Skin of body (tissue), 2 donors: ENCODE results near the gene GRM8. TPM values are rescaled to one million over a fixed set of nuclear protein-coding genes. Genes with fewer than 3 reads are reported as not detected.

ENCODE experiments used
- DNase-seq: peaks from one replicate; lab custom pipeline; 2025; lab: John Stamatoyannopoulos, UW
- total RNA-seq: library from RNA; depleted of rRNA; stranded (reverse); fragments of >200 nt; gene quantifications from one replicate; pipeline ENCODE4 v1.2.3, GENCODE V29; 2014

Gene GRM8
- total RNA-seq, 1 donor from 2014 or later, result 1.9 TPM

DNA sequence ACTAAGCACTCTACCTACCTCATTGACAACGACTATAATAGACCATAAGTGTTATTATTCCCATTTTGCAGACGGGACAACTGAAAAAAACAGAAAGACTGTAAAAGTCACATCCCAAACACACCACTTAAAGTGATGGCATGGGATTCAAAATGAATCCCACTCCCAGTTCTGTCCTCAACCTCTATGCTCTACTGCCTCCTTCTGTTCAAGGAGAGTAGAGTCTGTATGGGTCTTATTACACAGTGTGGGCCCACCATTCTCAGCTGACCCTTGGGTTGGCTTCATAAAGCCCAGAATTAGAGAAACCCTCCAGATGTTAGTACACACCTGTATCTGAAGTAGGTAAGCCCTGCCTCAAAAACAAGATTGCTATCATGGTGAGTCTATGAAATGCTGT lies 102.2 kb downstream of the GRM8 start:
- DNase-seq, result no peak

DNA sequence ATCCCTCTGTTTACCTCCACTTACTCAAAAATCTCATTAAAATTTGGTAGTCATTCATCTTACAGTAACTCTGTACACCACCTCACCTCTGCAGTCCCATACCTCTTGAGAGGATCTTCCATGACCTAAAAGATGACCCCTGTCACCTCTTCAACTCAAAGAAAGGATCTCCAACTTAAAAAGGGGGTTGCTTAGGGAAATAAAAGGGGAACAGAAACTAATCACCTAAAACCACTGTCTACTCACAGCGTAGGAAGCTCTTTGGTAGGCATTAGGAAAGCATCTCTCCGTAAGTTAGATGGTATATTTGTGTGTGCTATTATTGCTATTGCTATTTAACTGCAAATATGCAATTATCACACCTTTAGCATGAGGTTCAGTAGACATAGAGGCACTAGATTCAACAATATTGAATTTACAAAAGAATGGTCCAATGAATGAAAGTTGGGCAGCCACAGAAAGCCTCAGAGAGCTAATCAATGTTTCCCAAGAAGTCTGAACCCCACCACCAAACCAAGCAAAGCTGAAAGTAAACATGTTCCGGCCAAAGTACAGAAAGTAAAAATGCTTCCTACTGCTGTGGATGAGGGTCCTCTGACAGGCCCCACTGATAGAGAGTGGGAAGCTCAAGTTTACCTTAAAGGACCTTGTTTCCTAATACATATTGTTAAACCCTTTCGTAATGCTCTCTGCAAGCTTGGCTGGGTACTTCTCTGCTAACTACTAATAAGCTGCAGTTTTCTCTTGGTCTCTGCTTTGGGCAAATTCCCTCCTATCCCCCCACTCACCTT lies 105.8 kb downstream of the GRM8 start:
- no peak for DNase-seq

DNA sequence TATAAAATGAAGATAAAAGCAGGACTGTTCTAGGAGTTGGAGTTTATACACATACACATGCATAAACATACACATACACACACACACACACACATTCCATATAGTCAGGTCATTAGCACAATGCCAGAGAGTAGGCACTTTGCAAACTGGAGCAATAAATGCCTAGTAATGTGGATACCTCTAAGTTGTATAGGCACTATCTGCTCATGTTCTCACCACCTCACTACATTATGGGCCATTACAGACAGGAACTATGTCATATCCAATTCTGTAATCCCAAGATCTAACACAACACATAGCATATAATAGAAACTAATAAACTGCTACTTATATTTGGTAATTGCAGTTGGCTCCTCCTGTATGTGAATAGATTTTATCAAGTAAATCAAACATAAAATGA lies 115.6 kb downstream of the GRM8 start:
- DNase-seq, result no peak

DNA sequence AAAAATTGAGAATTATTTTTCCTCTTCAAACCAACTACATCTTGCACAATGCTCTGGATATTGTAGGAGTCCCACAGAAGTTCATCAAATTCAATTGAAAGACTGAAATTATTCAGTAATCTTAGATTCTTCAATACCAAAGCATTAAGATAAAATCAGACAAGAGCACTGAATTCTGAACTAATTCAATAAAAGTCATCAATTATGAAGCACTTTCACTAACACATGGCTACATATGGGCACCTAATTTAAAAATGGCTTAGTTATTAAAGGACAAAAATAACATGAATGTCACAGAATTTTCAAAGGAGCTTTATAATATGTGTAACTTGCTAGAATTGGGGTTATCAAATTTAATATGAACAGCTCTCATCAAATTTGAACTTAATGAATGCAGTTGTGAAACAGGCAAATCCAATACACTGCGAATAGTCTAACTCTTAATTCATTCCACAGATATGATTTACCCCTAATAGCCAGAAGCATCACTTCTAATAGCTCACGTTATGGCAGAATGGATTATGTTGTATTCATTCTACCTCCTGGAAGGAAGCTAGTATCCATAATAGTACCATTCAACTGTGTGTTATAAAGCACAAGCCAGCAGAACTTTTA lies 116.8 kb downstream of the GRM8 start:
- no peak for DNase-seq

DNA sequence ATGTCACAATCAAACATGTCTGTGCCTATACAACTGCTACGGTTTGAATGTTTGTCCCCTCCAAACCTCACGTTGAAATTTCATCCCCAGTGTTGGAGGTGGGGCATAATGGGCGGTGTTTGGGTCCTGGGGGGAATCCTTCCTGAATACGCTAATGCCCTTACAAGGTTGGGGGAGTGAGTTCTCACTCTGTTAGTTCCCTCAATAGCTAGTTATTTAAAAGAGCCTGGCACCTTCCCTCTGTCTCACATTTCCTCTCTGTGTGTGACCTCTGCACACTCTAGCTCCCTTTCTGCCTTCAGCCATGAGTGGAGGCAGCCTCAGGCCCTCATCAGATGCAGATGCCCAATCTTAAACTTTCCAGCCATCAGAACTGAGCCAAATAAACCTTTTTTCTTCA lies 129.5 kb downstream of the GRM8 start:
- no peak for DNase-seq

DNA sequence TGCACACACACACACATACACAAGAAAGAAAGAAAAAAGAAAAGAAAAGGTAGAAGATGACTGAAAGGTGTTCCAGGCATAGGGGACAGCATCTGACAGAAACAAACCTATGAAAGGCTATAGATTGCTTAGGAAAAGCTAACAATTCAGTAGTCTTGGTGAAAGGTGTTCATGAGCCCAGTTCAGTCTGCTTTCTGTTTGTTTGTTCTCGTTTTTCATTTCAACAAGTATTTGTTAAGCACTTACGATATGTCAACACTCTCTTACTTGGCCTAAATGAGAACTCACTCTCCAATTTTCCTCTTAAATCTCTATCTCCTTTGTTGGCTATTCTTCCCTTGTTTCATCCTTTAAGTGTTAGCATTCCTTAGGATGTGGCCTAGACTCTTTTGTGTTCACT lies 133.2 kb downstream of the GRM8 start:
- DNase-seq, result no peak

DNA sequence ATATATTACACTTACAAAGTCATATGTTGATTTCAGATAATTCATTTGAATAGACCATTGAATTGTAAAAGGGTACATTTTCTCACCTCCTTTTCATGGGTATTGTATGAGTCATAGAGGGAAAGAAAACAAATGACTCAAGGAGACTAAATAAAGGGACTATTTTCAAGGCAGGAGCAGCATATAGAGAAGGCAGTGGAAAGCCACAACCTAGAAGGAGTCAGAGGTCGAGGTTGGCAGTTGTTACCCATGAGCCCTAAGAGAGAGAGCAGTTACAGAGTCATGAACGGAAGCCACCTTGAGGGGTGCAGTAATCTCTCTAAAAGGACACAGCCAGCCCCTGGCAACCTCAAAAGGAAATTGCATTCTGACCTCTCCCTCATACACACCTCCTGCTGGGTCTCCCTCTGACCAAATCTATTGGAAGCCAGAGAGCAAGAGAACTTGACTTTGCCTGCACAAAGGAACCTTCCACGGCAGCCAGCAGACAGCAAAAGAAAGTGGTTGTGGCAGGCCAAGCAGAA lies 137.9 kb downstream of the GRM8 start:
- DNase-seq, result no peak

DNA sequence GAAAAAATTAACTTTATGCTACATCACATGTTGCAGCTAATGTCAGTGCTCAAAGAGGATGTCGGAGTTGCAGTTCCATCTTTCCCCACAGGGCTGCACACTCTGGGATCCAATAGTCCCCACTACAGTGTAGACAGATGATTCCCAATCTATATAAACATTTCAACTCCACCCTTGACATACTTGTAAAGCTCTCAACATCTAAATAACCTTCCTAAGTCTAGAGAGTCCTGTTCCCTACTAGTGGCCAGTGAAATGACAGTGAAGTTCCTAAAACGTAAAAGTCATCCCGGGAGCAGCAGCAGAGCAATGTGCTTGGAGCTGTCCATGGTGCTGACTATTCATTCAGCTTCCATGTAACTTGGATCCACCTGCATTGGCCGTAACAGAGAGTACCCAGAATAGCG lies 145.1 kb downstream of the GRM8 start:
- no peak for DNase-seq

DNA sequence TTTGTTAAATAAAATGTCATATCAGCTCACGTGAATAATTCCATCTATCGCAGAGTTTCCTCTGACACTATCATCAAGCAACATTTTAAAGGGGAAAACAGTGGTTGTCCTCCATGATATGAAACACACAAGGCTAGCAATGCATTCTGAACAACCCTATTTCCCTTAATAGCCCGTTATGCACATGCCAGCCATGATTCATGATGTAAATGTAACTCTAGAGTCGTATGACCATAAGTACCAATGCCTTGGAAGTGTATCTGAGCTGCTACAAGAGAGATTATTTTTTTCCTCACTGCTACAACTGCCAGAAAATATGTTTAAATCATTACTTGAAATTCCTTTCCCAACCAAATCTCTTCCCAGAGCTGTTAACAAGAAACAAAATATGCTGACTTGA lies 159.4 kb downstream of the GRM8 start:
- DNase-seq, result no peak

DNA sequence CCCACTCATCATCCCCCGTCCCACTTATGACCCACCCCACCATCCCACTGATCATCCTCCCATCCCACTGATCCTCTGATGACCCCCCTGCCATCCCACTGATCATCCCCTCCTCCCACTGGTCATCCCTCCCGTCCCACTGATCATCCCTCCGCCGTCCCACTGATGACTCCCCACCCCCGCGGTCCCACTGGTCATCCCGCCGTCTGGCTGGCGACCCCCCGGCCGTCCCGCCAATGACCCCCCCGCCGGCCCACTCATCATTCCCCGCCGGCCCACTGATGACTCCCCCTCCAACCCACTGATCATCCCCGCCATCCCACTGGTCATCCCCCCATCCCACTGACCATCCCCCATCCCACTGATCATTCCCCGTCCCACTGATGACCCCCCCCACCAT lies 161.1 kb downstream of the GRM8 start:
- no peak for DNase-seq

DNA sequence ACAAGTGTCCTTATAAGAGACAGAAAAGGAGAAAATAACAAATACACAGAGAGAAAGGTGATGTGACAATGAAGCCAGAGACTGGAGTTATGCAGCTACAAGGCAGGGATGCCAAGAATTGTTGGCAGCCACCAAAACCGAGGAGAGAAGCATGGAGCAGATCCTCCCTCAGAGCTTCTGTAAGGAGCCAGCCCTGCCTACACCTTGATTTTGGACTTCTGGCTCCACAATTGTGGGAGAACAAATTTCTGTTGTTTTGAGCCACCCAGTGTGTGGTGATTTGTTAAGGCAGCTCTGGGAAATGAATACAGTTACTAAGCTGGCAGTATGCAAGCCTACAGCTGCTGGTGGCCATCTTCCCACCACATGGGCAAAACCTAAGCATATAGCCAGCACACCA lies 163.6 kb downstream of the GRM8 start:
- no peak for DNase-seq

DNA sequence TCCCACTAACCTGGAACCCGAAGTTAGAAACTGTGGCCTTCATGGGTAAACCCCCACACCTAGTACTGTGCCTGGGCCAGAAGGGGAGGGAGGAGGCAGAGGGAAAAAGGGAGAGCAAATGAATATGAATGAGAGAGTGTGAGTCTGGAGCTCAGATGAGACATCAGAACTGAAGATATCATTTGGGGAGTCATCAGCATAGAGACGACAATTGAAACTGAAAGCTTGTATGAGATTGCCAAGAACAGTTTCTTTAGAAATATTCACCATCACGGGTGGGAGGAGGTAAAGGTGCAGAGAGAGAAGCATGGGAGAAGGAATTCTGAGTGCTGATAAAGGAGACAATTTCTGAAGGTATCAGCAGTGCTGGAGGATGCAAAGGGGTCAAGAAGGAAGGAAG lies 171.2 kb downstream of the GRM8 start:
- no peak for DNase-seq

DNA sequence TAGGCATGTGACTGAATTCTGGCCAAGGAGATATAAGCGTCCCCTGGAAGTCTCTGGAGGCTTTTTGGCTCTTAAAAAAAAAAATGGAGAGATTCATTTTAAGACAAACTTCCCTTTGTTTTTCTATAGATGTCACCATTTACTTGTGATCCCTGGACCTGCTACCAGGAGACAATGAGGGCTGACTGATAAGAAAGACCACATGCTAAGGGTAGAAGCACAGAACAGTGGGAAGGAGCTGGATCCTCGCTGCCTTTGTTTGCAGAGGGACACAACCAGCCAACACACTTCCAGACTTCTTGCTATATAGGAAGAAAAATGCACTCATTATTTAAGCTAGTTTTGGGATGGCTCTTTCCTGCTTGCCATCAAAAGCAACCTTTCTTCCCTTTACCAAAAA lies 172.2 kb downstream of the GRM8 start:
- DNase-seq, result no peak

DNA sequence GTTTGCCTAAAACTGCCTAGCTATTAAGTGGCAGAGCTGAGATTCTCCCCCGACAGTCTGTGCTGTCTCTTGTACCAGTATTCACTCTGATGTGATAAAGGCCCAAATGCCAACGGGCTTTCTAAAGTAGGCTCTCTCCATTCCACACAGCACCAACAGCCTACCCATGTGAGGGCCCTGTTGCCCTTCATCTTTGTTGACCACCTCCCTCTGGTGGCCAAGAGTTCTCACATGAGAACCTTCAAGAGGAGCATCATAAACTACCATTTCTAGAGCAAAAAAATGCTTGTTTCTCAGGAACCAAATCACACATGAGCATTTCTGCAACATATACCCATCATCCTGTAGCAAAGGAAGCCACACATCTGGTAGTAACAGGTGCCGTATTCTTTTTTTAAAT lies 185.8 kb downstream of the GRM8 start:
- DNase-seq, result no peak

DNA sequence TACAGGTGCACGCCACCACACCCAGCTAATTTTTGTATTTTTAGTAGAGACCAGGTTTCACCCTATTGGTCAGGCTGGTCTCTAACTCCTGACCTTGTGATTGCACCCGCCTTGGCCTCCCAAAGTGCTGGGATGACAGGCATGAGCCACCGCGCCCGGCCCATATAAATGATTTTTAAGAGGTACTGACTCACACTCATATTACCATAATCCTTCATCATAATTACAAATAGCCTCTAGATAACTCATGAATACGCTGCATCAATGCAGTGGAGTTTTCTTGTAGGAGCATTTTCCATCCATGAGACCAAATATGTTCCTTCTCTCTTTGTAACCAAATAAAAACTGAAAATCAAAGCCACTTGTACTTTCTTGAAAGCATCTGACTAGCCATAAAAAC lies 193.3 kb downstream of the GRM8 start:
- DNase-seq, result no peak

DNA sequence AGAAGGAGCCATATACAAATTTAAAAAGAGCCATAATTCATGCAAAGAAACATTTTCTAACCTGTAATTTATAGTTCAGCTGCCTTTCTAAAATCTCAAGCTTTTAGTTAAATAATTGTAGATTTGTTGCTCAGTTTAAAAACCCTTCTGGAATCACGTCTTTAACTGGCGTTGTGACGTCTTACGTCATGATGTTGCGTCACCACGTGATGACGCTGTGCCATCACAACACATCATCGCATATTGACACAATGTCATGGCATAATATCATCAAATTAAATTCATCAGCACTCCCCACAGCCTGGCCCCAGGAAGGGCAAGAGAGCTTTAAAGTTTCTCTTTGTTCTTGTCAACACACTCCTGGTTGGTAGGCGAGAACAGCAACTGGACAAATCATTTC lies 194.8 kb downstream of the GRM8 start:
- no peak for DNase-seq

DNA sequence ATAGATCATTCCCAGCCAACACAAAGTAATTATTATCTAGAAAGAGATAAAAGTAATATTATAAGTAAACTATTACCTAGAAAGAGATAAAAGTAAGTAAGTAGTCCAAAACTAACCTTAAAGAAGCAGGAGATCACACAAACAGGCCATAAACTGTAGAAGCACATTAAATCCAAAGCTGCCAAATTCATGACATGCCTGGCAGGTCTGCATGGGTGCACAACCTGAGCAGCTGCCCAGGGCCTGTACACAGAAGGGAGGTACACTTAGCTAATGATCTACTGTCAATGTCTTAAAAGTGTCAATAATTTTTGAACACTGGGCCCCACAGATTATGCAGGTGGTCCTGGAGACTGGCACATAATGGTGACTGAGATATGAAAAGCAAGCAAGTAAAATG lies 196.5 kb downstream of the GRM8 start:
- no peak for DNase-seq

DNA sequence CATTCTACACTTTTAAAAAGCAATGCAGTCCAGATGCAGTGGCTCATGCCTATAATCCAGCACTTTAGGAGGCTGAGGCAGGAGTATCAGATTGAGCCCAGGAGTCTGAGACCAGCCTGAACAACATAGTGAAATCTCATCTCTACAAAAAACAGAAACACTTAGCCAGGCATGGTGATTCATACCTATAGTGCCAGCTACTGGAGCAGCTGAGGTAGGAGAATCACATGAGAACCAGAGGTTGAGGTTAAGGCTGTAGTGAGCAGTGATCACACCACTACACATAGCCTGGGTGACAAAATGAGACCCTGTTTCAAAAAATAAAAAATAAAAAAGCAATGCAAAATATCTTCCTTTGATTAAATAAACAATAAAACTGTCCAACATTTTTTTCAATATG lies 205.2 kb downstream of the GRM8 start:
- DNase-seq, result no peak

DNA sequence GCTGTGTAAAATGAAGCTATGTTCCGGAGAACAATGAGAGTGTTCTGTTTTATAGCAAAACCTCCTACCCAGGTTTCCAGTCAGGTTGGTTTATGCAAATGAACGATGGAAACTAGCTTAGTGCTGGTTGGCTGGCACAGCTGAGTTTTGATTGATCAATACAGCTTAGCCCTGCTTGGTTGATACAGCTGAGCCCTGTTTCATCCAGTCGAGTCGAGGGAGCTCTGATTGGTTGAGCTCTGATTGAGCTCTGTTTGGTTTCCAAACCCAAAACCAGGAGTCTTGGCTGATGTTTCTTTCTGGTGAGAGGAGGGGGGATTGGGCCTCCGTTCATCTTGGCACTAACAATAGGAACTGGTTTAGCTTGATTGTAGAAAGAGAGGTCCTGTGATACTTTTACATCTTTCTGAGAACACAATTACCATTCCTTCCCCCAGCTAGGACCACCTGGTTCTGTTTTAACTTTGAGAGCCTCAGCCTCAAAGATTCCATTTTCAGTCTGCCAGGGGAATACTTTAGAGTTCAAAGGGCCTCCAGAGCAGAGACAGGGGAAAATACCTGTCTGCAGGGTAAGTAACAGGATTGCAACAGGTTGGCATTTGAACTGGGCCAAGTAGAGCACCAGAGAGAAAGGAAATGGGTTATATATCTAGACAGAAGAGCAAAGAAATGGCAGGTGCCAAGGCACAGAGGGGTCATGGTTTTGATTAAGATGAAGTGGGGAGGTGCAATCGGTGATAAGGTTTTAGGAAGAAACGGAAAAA lies 210.9 kb downstream of the GRM8 start:
- DNase-seq, result no peak

DNA sequence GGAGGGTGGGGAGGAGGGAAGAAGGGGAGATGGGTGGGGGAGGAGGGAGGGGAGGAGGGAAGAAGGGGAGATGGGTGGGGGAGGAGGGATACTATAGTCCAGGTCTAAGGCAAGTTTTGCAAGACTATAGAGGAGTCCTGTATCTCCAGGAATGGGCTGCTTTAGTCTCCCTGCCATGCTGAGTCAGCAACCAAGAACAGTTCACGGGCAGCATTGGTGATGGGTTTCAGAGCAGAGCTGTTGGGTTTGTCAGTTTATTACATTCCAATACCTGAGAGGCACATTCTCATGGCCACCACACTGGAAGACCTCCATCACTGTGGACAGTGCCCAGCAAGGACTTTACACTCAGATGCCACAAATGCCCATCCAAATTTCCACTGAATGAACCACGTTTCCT lies 212.7 kb downstream of the GRM8 start:
- DNase-seq, result no peak

DNA sequence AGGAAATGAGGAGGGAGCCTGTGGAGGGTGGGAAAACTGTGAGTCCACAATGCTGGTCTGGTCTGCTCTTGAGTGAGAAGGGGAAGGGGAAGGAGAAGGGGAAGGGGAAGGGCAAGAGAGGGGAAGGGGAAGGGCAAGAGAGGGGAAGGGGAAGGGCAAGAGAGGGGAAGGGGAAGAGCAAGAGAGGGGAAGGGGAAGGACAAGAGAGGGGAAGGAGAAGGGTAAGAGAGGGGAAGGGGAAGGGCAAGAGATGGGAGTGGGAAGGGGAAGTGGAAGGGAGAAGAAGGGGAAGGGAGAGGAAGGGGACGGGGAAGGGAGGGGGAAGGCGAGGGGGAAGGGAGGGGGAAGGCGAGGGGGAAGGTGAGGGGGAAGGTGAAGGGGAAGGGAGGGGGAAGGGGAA lies 213.2 kb downstream of the GRM8 start:
- no peak for DNase-seq

DNA sequence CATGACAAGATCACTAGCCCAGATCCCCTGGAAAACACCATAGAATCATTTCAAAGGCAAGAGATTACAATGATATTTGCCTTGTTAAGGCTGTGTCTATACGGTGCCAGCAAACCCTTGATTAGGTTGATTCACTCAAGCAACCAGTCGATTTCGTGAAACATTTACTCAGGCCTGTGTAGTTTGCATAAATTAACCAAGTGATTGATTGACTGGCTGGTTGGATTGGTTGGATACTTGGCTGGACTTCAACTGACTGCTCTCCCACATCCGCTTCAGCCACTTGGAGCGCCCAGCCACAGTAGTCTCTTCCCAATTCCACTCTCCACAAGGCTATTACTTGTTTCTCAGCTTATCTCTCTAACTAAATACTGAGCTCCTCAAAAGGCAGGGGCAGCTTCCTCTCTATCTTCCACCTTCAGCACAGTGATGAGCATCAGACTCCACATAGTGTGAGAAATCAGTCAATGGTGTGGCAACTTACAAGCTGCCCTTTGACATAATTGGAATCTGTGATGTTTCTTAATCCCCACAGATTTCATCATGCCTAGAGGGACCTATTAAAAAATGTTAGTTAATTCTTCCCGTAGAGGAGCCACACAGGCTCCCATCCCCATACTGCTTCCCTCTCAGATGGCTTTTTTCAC lies 217.4 kb downstream of the GRM8 start:
- DNase-seq, result no peak
